OCI-LY7 (cell line): ENCODE measurements around the gene PARVG.

ENCODE experiments used
- EZH2phosphoT487 ChIP-seq: fragments of 200-600 bp; sonication (generic); IDR thresholded peaks from 2 replicates; pipeline ENCODE4 v1.6.1; 2018; ENCODE audit warnings: low read depth, borderline replicate concordance, mild to moderate bottlenecking, mixed run types, antibody characterized with exemption, low read length, moderate library complexity, mixed read lengths
- TF ChIP-seq, protein P1 (sequence below): fragments of 200-600 bp; sonication (generic); conservative IDR thresholded peaks from 2 replicates; pipeline ENCODE4 v1.5.1; 2014; ENCODE audit warnings: mild to moderate bottlenecking, antibody characterized with exemption, low read length, moderate library complexity, mixed read lengths

DNA sequence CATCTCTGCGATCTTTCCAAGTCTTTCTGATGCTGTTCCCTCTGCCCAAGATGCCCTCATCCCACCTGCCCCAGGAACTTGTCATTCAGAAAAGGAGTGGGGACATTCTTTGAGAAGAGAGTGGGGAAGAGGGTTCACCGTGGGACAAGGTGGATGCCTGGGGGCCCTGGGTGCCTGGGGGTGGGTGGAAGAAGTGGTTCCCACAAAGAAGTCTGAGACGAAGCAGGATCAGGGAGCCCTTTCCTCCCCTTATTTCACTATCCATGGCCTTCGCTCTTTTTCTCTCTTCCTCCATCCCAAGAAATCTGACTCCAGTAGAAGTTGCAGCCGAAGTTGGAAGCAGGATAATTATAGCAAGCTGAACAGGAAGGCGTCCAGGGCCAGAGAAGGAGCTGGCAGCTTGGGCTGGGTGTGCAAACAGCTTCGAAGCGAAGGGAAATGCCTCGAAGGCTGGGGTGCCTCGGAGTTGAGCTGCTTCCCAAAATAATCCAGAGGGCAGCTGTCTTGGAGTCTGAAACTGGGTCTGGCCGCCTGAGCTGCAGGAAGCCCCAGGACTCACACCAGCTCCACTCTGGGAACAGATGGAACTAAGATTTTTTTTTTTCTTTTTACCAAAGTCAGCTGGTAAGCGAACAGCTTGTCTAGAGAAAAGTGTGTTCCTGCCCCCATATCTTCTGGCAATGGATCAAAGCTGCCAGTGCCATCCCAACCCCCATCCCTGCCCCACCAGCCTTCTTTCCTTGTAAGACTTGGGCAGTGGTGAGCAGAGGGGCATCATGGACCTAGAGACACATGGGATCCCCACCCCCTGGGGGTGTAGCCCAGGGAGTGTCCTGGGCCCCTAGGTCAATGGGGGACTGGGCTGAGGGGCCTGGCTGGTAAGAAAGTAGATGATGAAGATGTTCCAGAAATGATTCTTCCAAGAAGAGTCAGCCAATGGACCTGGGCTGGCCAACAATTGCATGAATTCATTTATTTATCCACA is 31.5 kb downstream of the PARVG start:
- TF ChIP-seq, protein P1, sequence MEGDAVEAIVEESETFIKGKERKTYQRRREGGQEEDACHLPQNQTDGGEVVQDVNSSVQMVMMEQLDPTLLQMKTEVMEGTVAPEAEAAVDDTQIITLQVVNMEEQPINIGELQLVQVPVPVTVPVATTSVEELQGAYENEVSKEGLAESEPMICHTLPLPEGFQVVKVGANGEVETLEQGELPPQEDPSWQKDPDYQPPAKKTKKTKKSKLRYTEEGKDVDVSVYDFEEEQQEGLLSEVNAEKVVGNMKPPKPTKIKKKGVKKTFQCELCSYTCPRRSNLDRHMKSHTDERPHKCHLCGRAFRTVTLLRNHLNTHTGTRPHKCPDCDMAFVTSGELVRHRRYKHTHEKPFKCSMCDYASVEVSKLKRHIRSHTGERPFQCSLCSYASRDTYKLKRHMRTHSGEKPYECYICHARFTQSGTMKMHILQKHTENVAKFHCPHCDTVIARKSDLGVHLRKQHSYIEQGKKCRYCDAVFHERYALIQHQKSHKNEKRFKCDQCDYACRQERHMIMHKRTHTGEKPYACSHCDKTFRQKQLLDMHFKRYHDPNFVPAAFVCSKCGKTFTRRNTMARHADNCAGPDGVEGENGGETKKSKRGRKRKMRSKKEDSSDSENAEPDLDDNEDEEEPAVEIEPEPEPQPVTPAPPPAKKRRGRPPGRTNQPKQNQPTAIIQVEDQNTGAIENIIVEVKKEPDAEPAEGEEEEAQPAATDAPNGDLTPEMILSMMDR: no peak
- no peak for TF ChIP-seq EZH2phosphoT487
